ENCODE results near the gene MTCL1.

The MTCL1 gene

GRCh38 chr18:8843005-8843404, 137.6 kb downstream of the MTCL1 start:
- no peak for DNase-seq

- no peak for DNase-seq
Measured at GRCh38 chr18:8844721-8845148, 139.4 kb downstream of the MTCL1 start.

- no peak for DNase-seq
Measured at GRCh38 chr18:8845506-8845905, 140.2 kb downstream of the MTCL1 start.

- no peak for DNase-seq
Measured at GRCh38 chr18:8847066-8847755, 141.9 kb downstream of the MTCL1 start.

GRCh38 chr18:8847900-8848299, 142.5 kb downstream of the MTCL1 start:
- no peak for DNase-seq

GRCh38 chr18:8848541-8848940, 143.2 kb downstream of the MTCL1 start:
- no peak for DNase-seq

GRCh38 chr18:8849696-8850095, 144.3 kb downstream of the MTCL1 start:
- no peak for DNase-seq

- DNase-seq, result no peak
Measured at GRCh38 chr18:8851659-8852058, 146.3 kb downstream of the MTCL1 start.

GRCh38 chr18:8854550-8854949, 149.2 kb downstream of the MTCL1 start:
- DNase-seq, result no peak

GRCh38 chr18:8854962-8855361, 149.6 kb downstream of the MTCL1 start:
- DNase-seq, result no peak

- no peak for DNase-seq
Measured at GRCh38 chr18:8856212-8856611, 150.9 kb downstream of the MTCL1 start.

- no peak for DNase-seq
Measured at GRCh38 chr18:8856769-8857393, 151.5 kb downstream of the MTCL1 start.

GRCh38 chr18:8857806-8858205, 152.4 kb downstream of the MTCL1 start:
- no peak for DNase-seq

- no peak for DNase-seq
Measured at GRCh38 chr18:8858888-8859511, 153.6 kb downstream of the MTCL1 start.

- no peak for DNase-seq
Measured at GRCh38 chr18:8860845-8861642, 155.7 kb downstream of the MTCL1 start.

- DNase-seq, result no peak
Measured at GRCh38 chr18:8863427-8863826, 158.1 kb downstream of the MTCL1 start.

GRCh38 chr18:8865934-8866333, 160.6 kb downstream of the MTCL1 start:
- DNase-seq, result no peak

GRCh38 chr18:8866679-8867078, 161.3 kb downstream of the MTCL1 start:
- DNase-seq, result no peak

GRCh38 chr18:8868276-8868675, 162.9 kb downstream of the MTCL1 start:
- DNase-seq, result no peak

- no peak for DNase-seq
Measured at GRCh38 chr18:8868779-8869415, 163.5 kb downstream of the MTCL1 start.

GRCh38 chr18:8869696-8870095, 164.3 kb downstream of the MTCL1 start:
- DNase-seq, result no peak

- no peak for DNase-seq
Measured at GRCh38 chr18:8870528-8870927, 165.2 kb downstream of the MTCL1 start.

- no peak for DNase-seq
Measured at GRCh38 chr18:8871489-8871888, 166.1 kb downstream of the MTCL1 start.

Data from 8988T (cell line).